K562 (cell line): ENCODE measurements around the gene FIZ1. TPM values are rescaled to one million over a fixed set of nuclear protein-coding genes. Genes with fewer than 3 reads are reported as not detected.

ENCODE experiments used
- ATAC-seq: fragments of 200-7000 bp; cut with Tn5 transposase; 3 replicates; pipeline ENCODE4 v1.9.1; 2020; ENCODE audit warnings: moderate library complexity
- BruUV-seq: library from RNA; stranded (reverse); fragments of 400-500 nt; replicated peaks from 2 replicates; lab custom pipeline; 2021; lab: Mats Ljungman, UMichigan
- CTCF ChIA-PET: fragments of 300-600 bp; formaldehyde crosslinking; extraction: SDS; loops from one replicate; lab custom pipeline; 2021; ENCODE audit warnings: low intra/inter-chr PET ratio; lab: Yijun Ruan, JAX
- POLR2A ChIA-PET: fragments of 300-600, 350-650 bp; sonication (Branson Sonifier 250); formaldehyde crosslinking; extraction: SDS; loops from one replicate; lab custom pipeline; 2021; ENCODE audit warnings: antibody characterized with exemption, inconsistent platforms; lab: Yijun Ruan, JAX
- DNase-seq, 4 experiments: peaks; one replicate each; pipeline versions ENCODE4 v3.0.0 to v3.0.0-alpha.2; 2011 to 2018; ENCODE audit warnings: low spot score in 3 of 4, mixed read lengths in 3 of 4; ENCODE audit errors: extremely low read depth in 1 of 4
- FAIRE-seq: peaks from 2 replicates; lab custom pipeline; 2011; peaks lifted over from hg19 to GRCh38; lab: Jason Lieb, UNC
- H2AFZ ChIP-seq: 2 replicates; pipeline ENCODE4 v1.6.0; 2011; ENCODE audit warnings: low read depth, low read length, control low read depth, inconsistent platforms
- H3K27ac ChIP-seq: fragments of 200-600 bp; 3 replicates; pipeline ENCODE4 v1.8.0; 2011; ENCODE audit warnings: low read depth, mild to moderate bottlenecking, control low read depth, inconsistent platforms, low read length, moderate library complexity, mixed read lengths; ENCODE audit errors: extremely low read depth
- H3K27me3 ChIP-seq, 2 experiments: fragments of 300-600 bp in 1 of 2; 2 replicates in 1 of 2; 3 replicates in 1 of 2; pipeline versions ENCODE4 v1.6.0 to v1.8.0; 2011; ENCODE audit warnings: inconsistent platforms in 2 of 2, low read length in 2 of 2, mild to moderate bottlenecking in 1 of 2, mixed read lengths in 1 of 2, moderate library complexity in 1 of 2; ENCODE audit not compliant: control insufficient read depth in 2 of 2, insufficient read depth in 2 of 2
- H3K36me3 ChIP-seq: fragments of 300-600 bp; 3 replicates; pipeline ENCODE4 v1.8.0; 2011; ENCODE audit warnings: mild to moderate bottlenecking, low read length, inconsistent platforms; ENCODE audit not compliant: control insufficient read depth, insufficient read depth
- H3K4me1 ChIP-seq, 2 experiments: fragments of 200-600 bp in 1 of 2; replicated peaks in 1 of 2; 2 replicates in 1 of 2; 3 replicates in 1 of 2; pipeline versions ENCODE4 v1.5.1 to v1.8.0; 2011; ENCODE audit warnings: inconsistent platforms in 2 of 2, low read length in 2 of 2, mild to moderate bottlenecking in 1 of 2, mixed read lengths in 1 of 2, moderate library complexity in 1 of 2; ENCODE audit not compliant: control insufficient read depth in 2 of 2, insufficient read depth in 2 of 2
- H3K4me2 ChIP-seq: 2 replicates; pipeline ENCODE4 v1.6.1; 2011; ENCODE audit warnings: low read length, control low read depth, inconsistent platforms, mixed read lengths; ENCODE audit not compliant: insufficient read depth
- H3K4me3 ChIP-seq: fragments of 200-600 bp; sonication (generic), shearing (Covaris generic); 2 replicates; pipeline ENCODE4 v1.5.1; 2016; ENCODE audit warnings: control low read depth, inconsistent platforms
- H3K79me2 ChIP-seq: fragments of 200-600 bp; 3 replicates; pipeline ENCODE4 v1.8.0; 2011; ENCODE audit warnings: low read length, inconsistent platforms; ENCODE audit not compliant: control insufficient read depth, insufficient read depth
- H3K9ac ChIP-seq, 2 experiments: 2 replicates each; pipeline versions ENCODE4 v1.6.0 to v1.6.1; 2011; ENCODE audit warnings: low read depth in 2 of 2, low read length in 2 of 2, control low read depth in 1 of 2, inconsistent platforms in 1 of 2, mild to moderate bottlenecking in 1 of 2, mixed read lengths in 1 of 2; ENCODE audit not compliant: insufficient read depth in 1 of 2
- H3K9me1 ChIP-seq: one replicate; pipeline ENCODE4 v1.6.0; 2011; ENCODE audit warnings: inconsistent platforms, mild to moderate bottlenecking, low read length, moderate library complexity; ENCODE audit not compliant: control insufficient read depth, insufficient read depth
- H3K9me3 ChIP-seq: replicated peaks from 2 replicates; pipeline ENCODE4 v1.5.1; 2011; ENCODE audit warnings: low read depth, low read length, inconsistent platforms; ENCODE audit not compliant: control insufficient read depth, insufficient read depth
- H4K20me1 ChIP-seq: replicated peaks from 2 replicates; pipeline ENCODE4 v1.6.1; 2011; ENCODE audit warnings: low read length, inconsistent platforms, mixed read lengths; ENCODE audit not compliant: control insufficient read depth, insufficient read depth
- CEBPG ChIP-seq, 3 experiments: fragments of 200-800 bp in 1 of 3; sonication (Bioruptor generic) in 1 of 3; sonication (generic) in 1 of 3; formaldehyde crosslinking in 1 of 3; IDR thresholded peaks in 2 of 3; conservative IDR thresholded peaks in 1 of 3; 2 replicates each; pipeline versions ENCODE4 v1.6.1 to v1.8.0; 2016 to 2022; ENCODE audit warnings: missing compliant biosample characterization in 2 of 3, missing genetic modification characterization in 2 of 3, mild to moderate bottlenecking in 1 of 3, missing genetic modification reagents in 1 of 3
- EHMT2 ChIP-seq: fragments of 450-650 bp; IDR thresholded peaks from 2 replicates; pipeline ENCODE4 v1.6.1; 2018; ENCODE audit warnings: antibody characterized with exemption
- FOXA3 ChIP-seq, 2 experiments: fragments of 450-650 bp in 1 of 2; sonication (generic) in 1 of 2; formaldehyde crosslinking; IDR thresholded peaks in 1 of 2; conservative IDR thresholded peaks in 1 of 2; 2 replicates each; pipeline versions ENCODE4 v1.4.0 to v1.8.0; 2020 to 2022; ENCODE audit warnings: mild to moderate bottlenecking in 2 of 2, missing genetic modification reagents in 1 of 2
- HNRNPH1 ChIP-seq: fragments of 200-400 bp; formaldehyde crosslinking; optimal IDR thresholded peaks from 2 replicates; pipeline ENCODE3; 2017; ENCODE audit warnings: low read depth, mild to moderate bottlenecking, low read length, moderate library complexity
- JUND ChIP-seq, 2 experiments: IDR thresholded peaks; 2 replicates in 1 of 2; 3 replicates in 1 of 2; pipeline ENCODE4 v1.6.1; 2011; ENCODE audit warnings: borderline replicate concordance in 2 of 2, low read depth in 2 of 2, low read length in 2 of 2, improper control_type of control experiment in 1 of 2, missing biosample characterization in 1 of 2, missing genetic modification characterization in 1 of 2, missing genetic modification reagents in 1 of 2
- KLF16 ChIP-seq: IDR thresholded peaks from 2 replicates; pipeline ENCODE4 v1.6.1; 2016; ENCODE audit warnings: antibody characterized with exemption
- RBFOX2 ChIP-seq: fragments of 200-400 bp; formaldehyde crosslinking; IDR thresholded peaks from 2 replicates; pipeline ENCODE4 v1.6.1; 2017; ENCODE audit warnings: low read depth, mild to moderate bottlenecking, low read length, moderate library complexity
- RBM14 ChIP-seq: fragments of 200-400 bp; formaldehyde crosslinking; IDR thresholded peaks from 2 replicates; pipeline ENCODE4 v1.6.1; 2018; ENCODE audit warnings: low read depth, mild to moderate bottlenecking, low read length, moderate library complexity, borderline replicate concordance; ENCODE audit not compliant: insufficient read depth
- WGBS: fragments of 100-300 bp; shearing (Covaris generic); methylation state at CpG from one replicate; pipeline ENCODE4 v1.1.6; 2016; ENCODE audit warnings: low coverage, mixed read lengths; ENCODE audit not compliant: insufficient coverage; ENCODE audit errors: missing lambda C conversion rate; 5-methylcytosine and 5-hydroxymethylcytosine counted together
- in situ Hi-C: fragments of 300-500 bp; cut with MboI; formaldehyde crosslinking; loops from 4 replicates; pipeline ENCODE4 v1.15.0; 2018; ENCODE audit warnings: inconsistent platforms, mixed read lengths
- intact Hi-C: fragments of 100-400 bp; cut with micrococcal nuclease; formaldehyde crosslinking; loops from 2 replicates; pipeline ENCODE4 v1.14.2; 2022
- polyA plus RNA-seq, 8 experiments: library from polyadenylated mRNA; depleted of rRNA in 4 of 8; stranded (reverse) in 5 of 8; unstranded in 3 of 8; fragments of >200 nt; fragmentation: Nextera tagmentation in 2 of 8; fragmentation: Illumina TruSeq in 1 of 8; extraction: Ambion mirVana in 2 of 8; extraction: Trizol in 1 of 8; gene quantifications; 2 replicates each; pipeline versions ENCODE4 v1.2.1 to v1.2.3, GENCODE V29; 2011 to 2014; ENCODE audit warnings: inconsistent platforms in 1 of 8, missing spikeins in 1 of 8
- total RNA-seq, 7 experiments: library from RNA; depleted of rRNA in 6 of 7; stranded (reverse); fragments of >200 nt in 6 of 7; fragmentation: Illumina TruSeq in 2 of 7; extraction: Trizol in 2 of 7; gene quantifications; 2 replicates each; pipeline versions ENCODE4 v1.2.1 to v1.2.3, GENCODE V29; 2011 to 2021; ENCODE audit warnings: low replicate concordance in 1 of 7
- TF ChIP-seq, protein P1 (sequence below): sonication (generic); formaldehyde crosslinking; IDR thresholded peaks from 2 replicates; pipeline ENCODE4 v1.8.0; 2022; ENCODE audit warnings: mild to moderate bottlenecking, missing genetic modification reagents
- TF ChIP-seq, protein P2 (sequence below): sonication (generic); formaldehyde crosslinking; IDR thresholded peaks from 2 replicates; pipeline ENCODE4 v1.8.0; 2023; ENCODE audit warnings: missing genetic modification reagents, mild to moderate bottlenecking, borderline replicate concordance

Gene FIZ1
- total and polyA plus RNA-seq, 9 of the 15 experiments (the other 6 are each of a cell fraction or from before 2014, with no cell fraction given) = 0.79 to 17.5 (median 5.5) TPM

DNA sequence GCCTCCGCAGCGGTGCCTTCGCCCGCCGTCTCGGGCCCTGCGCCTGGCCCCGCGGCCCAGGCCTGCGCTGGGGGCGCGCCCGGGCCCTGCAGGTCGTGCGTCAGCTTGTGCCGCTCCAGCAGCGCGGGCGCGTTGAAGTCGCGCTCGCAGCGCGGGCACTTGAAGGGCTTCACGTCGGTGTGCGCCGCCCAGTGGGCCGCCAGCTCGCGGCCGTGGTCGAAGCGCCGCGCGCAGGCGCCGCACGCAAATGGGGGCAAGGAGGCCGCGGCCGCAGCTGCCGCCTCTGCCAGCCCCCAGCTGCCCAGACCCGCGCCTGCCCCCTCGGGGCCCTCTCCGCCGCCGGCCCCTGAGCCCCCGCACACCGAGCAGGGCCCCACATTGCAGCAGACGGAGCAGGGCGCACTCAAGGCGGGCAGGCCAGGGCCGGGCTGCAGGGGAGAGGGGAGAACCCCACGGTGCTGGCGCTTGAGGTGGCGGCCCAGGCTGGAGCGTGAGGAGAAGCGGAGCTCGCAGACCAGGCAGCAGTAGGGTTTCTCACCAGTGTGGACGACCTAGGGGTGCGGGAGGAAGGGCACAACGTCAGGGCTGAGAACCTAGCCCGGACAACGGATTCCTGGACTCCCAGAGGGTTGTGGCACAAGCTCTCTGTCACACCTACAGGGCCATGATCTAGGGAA, 6.1 kb downstream of the FIZ1 start:
- Histone ChIP-seq H3K4me1 (peaks cover 6 to 28% of the 10 kb centered on the region in 2 experiments; a peak in 3 of 5 replicates), H3K9me3 (peaks cover 3% of the 10 kb centered on the region; the same call in 1 of the 2 replicates), H3K27me3 (no peaks in the 10 kb centered on the region), H4K20me1 (no peaks in the 10 kb centered on the region), H3K4me3 (no peak overlapping the region), H3K79me2 (peaks cover 1% of the 10 kb centered on the region; the same call in 1 of the 3 replicates), H3K4me2 (no peak overlapping the region), H3K9ac (no peak overlapping the region), H3K36me3 (peaks cover 39% of the 10 kb centered on the region; the same call in 2 of the 3 replicates), H2AFZ (no peak overlapping the region), H3K27ac (no peak overlapping the region), H3K9me1 (no peaks in the 10 kb centered on the region)
- ChIA-PET POLR2A (no interaction called here), CTCF (no interaction called here)
- FAIRE-seq (no peak), DNase-seq (no peak), ATAC-seq (no peak)
- 94% methylated on average over 22 of the region's 68 CpGs for WGBS
- in situ Hi-C loops (no loop called here), intact Hi-C loops (no loop called here)
- no TSS peak for BruUV-seq
- TF ChIP-seq JUND (IDR thresholded peaks at IDR 0.05; ENCODE audit: borderline replicate concordance, low read depth, low read length) = no peak
- TF ChIP-seq JUND (tag; IDR thresholded peaks at IDR 0.05; ENCODE audit: borderline replicate concordance, low read depth, low read length) = no peak
- no peak for TF ChIP-seq HNRNPH1
- no peak for TF ChIP-seq FOXA3 (CRISPR knock-in tag; conservative IDR thresholded peaks at IDR 0.05 in 1 of 2, IDR thresholded peaks at IDR 0.05 in 1 of 2)
- TF ChIP-seq, protein P1, sequence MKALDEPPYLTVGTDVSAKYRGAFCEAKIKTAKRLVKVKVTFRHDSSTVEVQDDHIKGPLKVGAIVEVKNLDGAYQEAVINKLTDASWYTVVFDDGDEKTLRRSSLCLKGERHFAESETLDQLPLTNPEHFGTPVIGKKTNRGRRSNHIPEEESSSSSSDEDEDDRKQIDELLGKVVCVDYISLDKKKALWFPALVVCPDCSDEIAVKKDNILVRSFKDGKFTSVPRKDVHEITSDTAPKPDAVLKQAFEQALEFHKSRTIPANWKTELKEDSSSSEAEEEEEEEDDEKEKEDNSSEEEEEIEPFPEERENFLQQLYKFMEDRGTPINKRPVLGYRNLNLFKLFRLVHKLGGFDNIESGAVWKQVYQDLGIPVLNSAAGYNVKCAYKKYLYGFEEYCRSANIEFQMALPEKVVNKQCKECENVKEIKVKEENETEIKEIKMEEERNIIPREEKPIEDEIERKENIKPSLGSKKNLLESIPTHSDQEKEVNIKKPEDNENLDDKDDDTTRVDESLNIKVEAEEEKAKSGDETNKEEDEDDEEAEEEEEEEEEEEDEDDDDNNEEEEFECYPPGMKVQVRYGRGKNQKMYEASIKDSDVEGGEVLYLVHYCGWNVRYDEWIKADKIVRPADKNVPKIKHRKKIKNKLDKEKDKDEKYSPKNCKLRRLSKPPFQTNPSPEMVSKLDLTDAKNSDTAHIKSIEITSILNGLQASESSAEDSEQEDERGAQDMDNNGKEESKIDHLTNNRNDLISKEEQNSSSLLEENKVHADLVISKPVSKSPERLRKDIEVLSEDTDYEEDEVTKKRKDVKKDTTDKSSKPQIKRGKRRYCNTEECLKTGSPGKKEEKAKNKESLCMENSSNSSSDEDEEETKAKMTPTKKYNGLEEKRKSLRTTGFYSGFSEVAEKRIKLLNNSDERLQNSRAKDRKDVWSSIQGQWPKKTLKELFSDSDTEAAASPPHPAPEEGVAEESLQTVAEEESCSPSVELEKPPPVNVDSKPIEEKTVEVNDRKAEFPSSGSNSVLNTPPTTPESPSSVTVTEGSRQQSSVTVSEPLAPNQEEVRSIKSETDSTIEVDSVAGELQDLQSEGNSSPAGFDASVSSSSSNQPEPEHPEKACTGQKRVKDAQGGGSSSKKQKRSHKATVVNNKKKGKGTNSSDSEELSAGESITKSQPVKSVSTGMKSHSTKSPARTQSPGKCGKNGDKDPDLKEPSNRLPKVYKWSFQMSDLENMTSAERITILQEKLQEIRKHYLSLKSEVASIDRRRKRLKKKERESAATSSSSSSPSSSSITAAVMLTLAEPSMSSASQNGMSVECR (CRISPR knock-in tag) = no peak
- TF ChIP-seq RBM14 = no peak
- TF ChIP-seq KLF16 = no peak
- no peak for TF ChIP-seq CEBPG (CRISPR knock-in tag; IDR thresholded peaks at IDR 0.05)
- no peak for TF ChIP-seq CEBPG (tag; conservative IDR thresholded peaks at IDR 0.05 in 1 of 2, IDR thresholded peaks at IDR 0.05 in 1 of 2)
- TF ChIP-seq RBFOX2 = no peak
- no peak for TF ChIP-seq EHMT2
- TF ChIP-seq, protein P2, sequence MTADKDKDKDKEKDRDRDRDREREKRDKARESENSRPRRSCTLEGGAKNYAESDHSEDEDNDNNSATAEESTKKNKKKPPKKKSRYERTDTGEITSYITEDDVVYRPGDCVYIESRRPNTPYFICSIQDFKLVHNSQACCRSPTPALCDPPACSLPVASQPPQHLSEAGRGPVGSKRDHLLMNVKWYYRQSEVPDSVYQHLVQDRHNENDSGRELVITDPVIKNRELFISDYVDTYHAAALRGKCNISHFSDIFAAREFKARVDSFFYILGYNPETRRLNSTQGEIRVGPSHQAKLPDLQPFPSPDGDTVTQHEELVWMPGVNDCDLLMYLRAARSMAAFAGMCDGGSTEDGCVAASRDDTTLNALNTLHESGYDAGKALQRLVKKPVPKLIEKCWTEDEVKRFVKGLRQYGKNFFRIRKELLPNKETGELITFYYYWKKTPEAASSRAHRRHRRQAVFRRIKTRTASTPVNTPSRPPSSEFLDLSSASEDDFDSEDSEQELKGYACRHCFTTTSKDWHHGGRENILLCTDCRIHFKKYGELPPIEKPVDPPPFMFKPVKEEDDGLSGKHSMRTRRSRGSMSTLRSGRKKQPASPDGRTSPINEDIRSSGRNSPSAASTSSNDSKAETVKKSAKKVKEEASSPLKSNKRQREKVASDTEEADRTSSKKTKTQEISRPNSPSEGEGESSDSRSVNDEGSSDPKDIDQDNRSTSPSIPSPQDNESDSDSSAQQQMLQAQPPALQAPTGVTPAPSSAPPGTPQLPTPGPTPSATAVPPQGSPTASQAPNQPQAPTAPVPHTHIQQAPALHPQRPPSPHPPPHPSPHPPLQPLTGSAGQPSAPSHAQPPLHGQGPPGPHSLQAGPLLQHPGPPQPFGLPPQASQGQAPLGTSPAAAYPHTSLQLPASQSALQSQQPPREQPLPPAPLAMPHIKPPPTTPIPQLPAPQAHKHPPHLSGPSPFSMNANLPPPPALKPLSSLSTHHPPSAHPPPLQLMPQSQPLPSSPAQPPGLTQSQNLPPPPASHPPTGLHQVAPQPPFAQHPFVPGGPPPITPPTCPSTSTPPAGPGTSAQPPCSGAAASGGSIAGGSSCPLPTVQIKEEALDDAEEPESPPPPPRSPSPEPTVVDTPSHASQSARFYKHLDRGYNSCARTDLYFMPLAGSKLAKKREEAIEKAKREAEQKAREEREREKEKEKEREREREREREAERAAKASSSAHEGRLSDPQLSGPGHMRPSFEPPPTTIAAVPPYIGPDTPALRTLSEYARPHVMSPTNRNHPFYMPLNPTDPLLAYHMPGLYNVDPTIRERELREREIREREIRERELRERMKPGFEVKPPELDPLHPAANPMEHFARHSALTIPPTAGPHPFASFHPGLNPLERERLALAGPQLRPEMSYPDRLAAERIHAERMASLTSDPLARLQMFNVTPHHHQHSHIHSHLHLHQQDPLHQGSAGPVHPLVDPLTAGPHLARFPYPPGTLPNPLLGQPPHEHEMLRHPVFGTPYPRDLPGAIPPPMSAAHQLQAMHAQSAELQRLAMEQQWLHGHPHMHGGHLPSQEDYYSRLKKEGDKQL (CRISPR knock-in tag) = no peak
